ENCODE results near the gene MED15.
"Not testable (repeated sequence)": the region's sequence is repeated elsewhere in the genome, so short reads cannot be mapped to it uniquely, and the experiment has no call there.

MED15 gene

GRCh38 chr22:20469110-20469868, 38.1 kb upstream of the MED15 start:
- TF ChIP-seq EZH2 (IDR thresholded peaks at IDR 0.05; ENCODE audit: borderline replicate concordance, low read depth, low read length, severe bottlenecking) = no peak
- no peak for TF ChIP-seq CTCF (IDR thresholded peaks at IDR 0.05; ENCODE audit: borderline replicate concordance, extremely low read depth, low read length, poor library complexity, severe bottlenecking)
- DNase-seq = no peak
- H3K27ac ChIP-seq (ENCODE audit: low read length) = no peak overlapping the region

GRCh38 chr22:20470525-20470924, 36.9 kb upstream of the MED15 start:
- H3K4me3 ChIP-seq (ENCODE audit: low read depth in 1 of 2, low read length in 2 of 2); H3K79me2 ChIP-seq (ENCODE audit: insufficient read depth, low read length); H3K27ac ChIP-seq (ENCODE audit: low read length); H3K9me3 ChIP-seq (ENCODE audit: insufficient read depth, low read length, severe bottlenecking); H3K27me3 ChIP-seq (ENCODE audit: insufficient read depth, low read length, poor library complexity); H3K4me1 ChIP-seq (ENCODE audit: insufficient read depth, low read length); DNase-seq; ATAC-seq (ENCODE audit: insufficient read depth, low read depth); H2AFZ ChIP-seq (ENCODE audit: low read depth, low read length); H3K4me2 ChIP-seq (ENCODE audit: insufficient read depth, low read length); H3K9ac ChIP-seq (ENCODE audit: low read depth, low read length); H4K20me1 ChIP-seq (ENCODE audit: insufficient read depth, low read length): not testable (repeated sequence)
- H3K36me3 ChIP-seq (ENCODE audit: insufficient read depth, low read length) = peaks cover 26% of the 10 kb centered on the region

More at GRCh38 chr22:20469110-20469868, 38.1 kb upstream of the MED15 start:
- Histone ChIP-seq H3K4me2 (ENCODE audit: insufficient read depth, low read length) (no peak overlapping the region), H3K79me2 (ENCODE audit: insufficient read depth, low read length) (no peaks in the 10 kb centered on the region), H3K4me3 (ENCODE audit: low read depth in 1 of 2, low read length in 2 of 2) (no peak overlapping the region), H4K20me1 (ENCODE audit: insufficient read depth, low read length) (no peaks in the 10 kb centered on the region), H3K27me3 (ENCODE audit: insufficient read depth, low read length, poor library complexity) (no peaks in the 10 kb centered on the region), H3K9ac (ENCODE audit: low read depth, low read length) (no peak overlapping the region), H3K9me3 (ENCODE audit: insufficient read depth, low read length, severe bottlenecking) (no peaks in the 10 kb centered on the region), H3K36me3 (ENCODE audit: insufficient read depth, low read length) (peaks cover 38% of the 10 kb centered on the region), H2AFZ (ENCODE audit: low read depth, low read length) (no peak overlapping the region), H3K4me1 (ENCODE audit: insufficient read depth, low read length) (no peaks in the 10 kb centered on the region)
- no peak for ATAC-seq (ENCODE audit: insufficient read depth, low read depth)

GRCh38 chr22:20471126-20471833, 36.1 kb upstream of the MED15 start:
- Histone ChIP-seq H3K79me2 (ENCODE audit: insufficient read depth, low read length) (no peaks in the 10 kb centered on the region), H4K20me1 (ENCODE audit: insufficient read depth, low read length) (no peaks in the 10 kb centered on the region), H3K4me2 (ENCODE audit: insufficient read depth, low read length) (no peak overlapping the region), H3K27ac (ENCODE audit: low read length) (no peak overlapping the region), H3K27me3 (ENCODE audit: insufficient read depth, low read length, poor library complexity) (no peaks in the 10 kb centered on the region), H3K36me3 (ENCODE audit: insufficient read depth, low read length) (peaks cover 26% of the 10 kb centered on the region), H3K4me1 (ENCODE audit: insufficient read depth, low read length) (no peaks in the 10 kb centered on the region), H3K4me3 (ENCODE audit: low read depth in 1 of 2, low read length in 2 of 2) (no peak overlapping the region), H3K9ac (ENCODE audit: low read depth, low read length) (no peak overlapping the region), H3K9me3 (ENCODE audit: insufficient read depth, low read length, severe bottlenecking) (no peaks in the 10 kb centered on the region), H2AFZ (ENCODE audit: low read depth, low read length) (no peak overlapping the region)
- TF ChIP-seq CTCF (IDR thresholded peaks at IDR 0.05; ENCODE audit: borderline replicate concordance, extremely low read depth, low read length, poor library complexity, severe bottlenecking) = no peak
- TF ChIP-seq EZH2 (IDR thresholded peaks at IDR 0.05; ENCODE audit: borderline replicate concordance, low read depth, low read length, severe bottlenecking) = no peak
- DNase-seq (no peak), ATAC-seq (ENCODE audit: insufficient read depth, low read depth) (no peak)
